Sigmoid colon (tissue), 4 donors: ENCODE data around the gene RRP1.

Experiments used
- EP300 ChIP-seq, 4 donors: sonication (generic); formaldehyde crosslinking; IDR thresholded peaks; one replicate each; pipeline ENCODE4 v1.6.1; 2017; ENCODE audit warnings: antibody characterized with exemption in 4 of 4
- TF ChIP-seq, protein P1 (sequence below), 4 experiments: fragments of 450-650 bp in 3 of 4; fragments of 200-600 bp in 1 of 4; IDR thresholded peaks; one replicate each; pipeline ENCODE4 v1.5.1; 2016 to 2019; ENCODE audit warnings: antibody characterized with exemption in 4 of 4, mild to moderate bottlenecking in 3 of 4, moderate library complexity in 2 of 4

DNA sequence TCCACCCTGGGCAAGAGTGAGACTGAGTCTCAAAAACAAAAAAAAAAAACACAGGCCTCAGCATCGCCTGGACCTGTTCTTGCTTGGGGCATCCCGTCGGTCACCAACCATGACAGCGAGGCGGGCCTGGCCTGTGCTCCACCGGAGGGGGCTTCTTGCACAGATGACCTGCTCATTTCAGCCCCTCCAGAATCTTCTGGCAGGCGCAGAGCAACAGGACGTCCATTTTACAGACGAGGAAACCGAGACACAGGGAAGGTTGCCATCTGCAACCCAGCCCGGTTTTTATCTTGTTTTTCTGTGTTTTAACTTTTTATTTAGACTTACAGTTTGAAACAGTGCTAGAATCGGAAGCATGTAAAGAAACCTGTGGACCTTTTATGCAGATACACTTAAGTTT, 14.2 kb upstream of the RRP1 start:
- TF ChIP-seq, protein P1, sequence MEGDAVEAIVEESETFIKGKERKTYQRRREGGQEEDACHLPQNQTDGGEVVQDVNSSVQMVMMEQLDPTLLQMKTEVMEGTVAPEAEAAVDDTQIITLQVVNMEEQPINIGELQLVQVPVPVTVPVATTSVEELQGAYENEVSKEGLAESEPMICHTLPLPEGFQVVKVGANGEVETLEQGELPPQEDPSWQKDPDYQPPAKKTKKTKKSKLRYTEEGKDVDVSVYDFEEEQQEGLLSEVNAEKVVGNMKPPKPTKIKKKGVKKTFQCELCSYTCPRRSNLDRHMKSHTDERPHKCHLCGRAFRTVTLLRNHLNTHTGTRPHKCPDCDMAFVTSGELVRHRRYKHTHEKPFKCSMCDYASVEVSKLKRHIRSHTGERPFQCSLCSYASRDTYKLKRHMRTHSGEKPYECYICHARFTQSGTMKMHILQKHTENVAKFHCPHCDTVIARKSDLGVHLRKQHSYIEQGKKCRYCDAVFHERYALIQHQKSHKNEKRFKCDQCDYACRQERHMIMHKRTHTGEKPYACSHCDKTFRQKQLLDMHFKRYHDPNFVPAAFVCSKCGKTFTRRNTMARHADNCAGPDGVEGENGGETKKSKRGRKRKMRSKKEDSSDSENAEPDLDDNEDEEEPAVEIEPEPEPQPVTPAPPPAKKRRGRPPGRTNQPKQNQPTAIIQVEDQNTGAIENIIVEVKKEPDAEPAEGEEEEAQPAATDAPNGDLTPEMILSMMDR (IDR thresholded peaks at IDR 0.05) = no peak
- no peak for TF ChIP-seq EP300 (IDR thresholded peaks at IDR 0.05)
